ENCODE results near the gene NHSL2.

NHSL2 gene

DNA sequence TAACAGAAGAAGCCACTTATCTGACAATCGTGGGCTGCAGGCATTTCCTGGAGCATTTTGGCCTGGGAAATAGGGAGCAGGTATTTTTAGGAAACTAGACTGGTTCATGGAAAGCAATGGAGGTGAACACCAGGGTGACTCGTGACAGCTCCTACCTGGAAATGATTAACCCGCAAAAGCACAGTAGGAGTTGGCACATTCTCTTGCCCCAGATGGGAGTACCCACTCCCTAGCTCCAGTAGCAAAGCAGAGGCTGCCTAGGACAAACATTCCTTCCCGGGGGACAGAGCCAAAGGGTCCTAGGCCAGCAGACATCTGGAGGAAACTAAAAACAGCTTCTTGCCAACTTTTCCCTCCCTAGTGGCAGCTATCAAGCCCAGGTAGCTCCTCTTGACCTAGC is 192.1 kb downstream of the NHSL2 start:
- Histone ChIP-seq H2BK15ac (ENCODE audit: low read depth, poor library complexity, severe bottlenecking) (no peak overlapping the region), H3K14ac (ENCODE audit: low read length in 2 of 2) (no peak overlapping the region), H2BK5ac (ENCODE audit: low read depth, low read length, poor library complexity, severe bottlenecking) (no peak overlapping the region), H2BK12ac (ENCODE audit: low read length in 2 of 2) (no peak overlapping the region), H3K9me3 (ENCODE audit: control insufficient read depth, low read length) (no peaks in the 10 kb centered on the region), H3K36me3 (ENCODE audit: control insufficient read depth in 1 of 2, insufficient read depth in 2 of 2, low read depth in 1 of 2, low read length in 2 of 2) (no peaks in the 10 kb centered on the region), H3K4me1 (ENCODE audit: control insufficient read depth, insufficient read depth, low read depth, low read length) (peaks cover 15% of the 10 kb centered on the region), H4K8ac (ENCODE audit: low read length) (no peak overlapping the region), H4K91ac (ENCODE audit: low read length) (no peak overlapping the region), H3K79me1 (replicated peaks; ENCODE audit: low read length, poor library complexity, severe bottlenecking) (no peaks in the 10 kb centered on the region), H3K9ac (ENCODE audit: low read length) (no peak overlapping the region), H2AK5ac (ENCODE audit: low read length, severe bottlenecking) (no peak overlapping the region), H3K27ac (ENCODE audit: low read length, poor library complexity, severe bottlenecking) (no peak overlapping the region), H3K4ac (ENCODE audit: low read depth in 1 of 2, low read length in 2 of 2) (no peak overlapping the region), H3K23ac (ENCODE audit: low read length in 2 of 2) (no peak overlapping the region), H2BK120ac (ENCODE audit: low read depth, low read length) (no peak overlapping the region), H2AFZ (ENCODE audit: low read depth, low read length) (no peak overlapping the region), H3K4me2 (ENCODE audit: low read length, poor library complexity, severe bottlenecking) (no peak overlapping the region), H3K27me3 (ENCODE audit: control insufficient read depth in 1 of 2, insufficient read depth in 1 of 2, low read length in 2 of 2) (peaks cover 0 to 49% of the 10 kb centered on the region in 2 experiments), H3K4me3 (ENCODE audit: insufficient read depth in 1 of 2, low read depth in 1 of 2, low read length in 2 of 2) (no peak overlapping the region), H3K18ac (ENCODE audit: low read depth in 1 of 2, low read length in 2 of 2) (no peak overlapping the region)
- no peak for DNase-seq
- 94% methylated on average over 4 of the region's 4 CpGs for WGBS

- H3K14ac ChIP-seq (ENCODE audit: low read length in 2 of 2) = no peak overlapping the region
- no peak overlapping the region for H3K23ac ChIP-seq (ENCODE audit: low read length in 2 of 2)
- H3K9ac ChIP-seq (ENCODE audit: low read length) = no peak overlapping the region
- peaks cover 0 to 64% of the 10 kb centered on the region in 2 experiments for H3K27me3 ChIP-seq (ENCODE audit: control insufficient read depth in 1 of 2, insufficient read depth in 1 of 2, low read length in 2 of 2)
- WGBS = 100% methylated on average over 3 of the region's 6 CpGs
- no peak overlapping the region for H4K91ac ChIP-seq (ENCODE audit: low read length)
- DNase-seq = no peak
- no peak overlapping the region for H2BK5ac ChIP-seq (ENCODE audit: low read depth, low read length, poor library complexity, severe bottlenecking)
- H2AK5ac ChIP-seq (ENCODE audit: low read length, severe bottlenecking) = no peak overlapping the region
- H2BK15ac ChIP-seq (ENCODE audit: low read depth, poor library complexity, severe bottlenecking) = no peak overlapping the region
- no peak overlapping the region for H3K18ac ChIP-seq (ENCODE audit: low read depth in 1 of 2, low read length in 2 of 2)
- no peaks in the 10 kb centered on the region for H3K9me3 ChIP-seq (ENCODE audit: control insufficient read depth, low read length)
- no peaks in the 10 kb centered on the region for H3K79me1 ChIP-seq (replicated peaks; ENCODE audit: low read length, poor library complexity, severe bottlenecking)
- H3K4me1 ChIP-seq (ENCODE audit: control insufficient read depth, insufficient read depth, low read depth, low read length) = peaks cover 15% of the 10 kb centered on the region
- no peak overlapping the region for H4K8ac ChIP-seq (ENCODE audit: low read length)
- H2BK12ac ChIP-seq (ENCODE audit: low read length in 2 of 2) = no peak overlapping the region
- no peak overlapping the region for H3K4me2 ChIP-seq (ENCODE audit: low read length, poor library complexity, severe bottlenecking)
- no peak overlapping the region for H3K4ac ChIP-seq (ENCODE audit: low read depth in 1 of 2, low read length in 2 of 2)
- no peak overlapping the region for H2BK120ac ChIP-seq (ENCODE audit: low read depth, low read length)
- no peak overlapping the region for H3K27ac ChIP-seq (ENCODE audit: low read length, poor library complexity, severe bottlenecking)
- H2AFZ ChIP-seq (ENCODE audit: low read depth, low read length) = no peak overlapping the region
- no peak overlapping the region for H3K4me3 ChIP-seq (ENCODE audit: insufficient read depth in 1 of 2, low read depth in 1 of 2, low read length in 2 of 2)
- H3K36me3 ChIP-seq (ENCODE audit: control insufficient read depth in 1 of 2, insufficient read depth in 2 of 2, low read depth in 1 of 2, low read length in 2 of 2) = no peaks in the 10 kb centered on the region
Observed at GRCh38 chrX:72105436-72105835, 194.8 kb downstream of the NHSL2 start.

DNA sequence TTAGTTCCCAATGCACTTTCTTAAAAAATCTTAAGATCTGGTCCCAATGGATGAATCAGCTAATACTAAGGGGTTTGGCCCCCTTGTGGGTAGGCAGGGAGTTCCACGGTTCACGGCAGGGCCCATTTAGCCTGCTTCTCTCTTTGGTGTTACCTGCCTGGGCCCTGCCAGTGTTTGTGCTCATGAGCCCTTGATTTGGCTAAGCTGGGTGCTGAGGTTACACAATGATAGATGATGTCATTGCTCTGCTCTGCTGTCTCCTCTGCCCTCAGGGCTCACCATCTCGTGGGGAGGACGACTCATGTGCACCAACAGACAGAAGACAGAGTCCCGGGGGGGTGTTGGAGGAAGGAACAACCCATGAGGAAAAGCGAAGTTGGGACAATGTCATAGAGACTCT is 196.7 kb downstream of the NHSL2 start:
- no peak overlapping the region for H3K27ac ChIP-seq (ENCODE audit: low read length, poor library complexity, severe bottlenecking)
- no peak overlapping the region for H4K8ac ChIP-seq (ENCODE audit: low read length)
- no peaks in the 10 kb centered on the region for H3K9me3 ChIP-seq (ENCODE audit: control insufficient read depth, low read length)
- H3K4me3 ChIP-seq (ENCODE audit: insufficient read depth in 1 of 2, low read depth in 1 of 2, low read length in 2 of 2) = no peak overlapping the region
- H3K4me1 ChIP-seq (ENCODE audit: control insufficient read depth, insufficient read depth, low read depth, low read length) = peaks cover 6% of the 10 kb centered on the region
- H2BK120ac ChIP-seq (ENCODE audit: low read depth, low read length) = no peak overlapping the region
- no peak overlapping the region for H2BK15ac ChIP-seq (ENCODE audit: low read depth, poor library complexity, severe bottlenecking)
- no peak overlapping the region for H2BK12ac ChIP-seq (ENCODE audit: low read length in 2 of 2)
- no peaks in the 10 kb centered on the region for H3K36me3 ChIP-seq (ENCODE audit: control insufficient read depth in 1 of 2, insufficient read depth in 2 of 2, low read depth in 1 of 2, low read length in 2 of 2)
- no peak overlapping the region for H3K9ac ChIP-seq (ENCODE audit: low read length)
- H4K91ac ChIP-seq (ENCODE audit: low read length) = no peak overlapping the region
- H3K4me2 ChIP-seq (ENCODE audit: low read length, poor library complexity, severe bottlenecking) = no peak overlapping the region
- H3K23ac ChIP-seq (ENCODE audit: low read length in 2 of 2) = no peak overlapping the region
- no peaks in the 10 kb centered on the region for H3K79me1 ChIP-seq (replicated peaks; ENCODE audit: low read length, poor library complexity, severe bottlenecking)
- H2BK5ac ChIP-seq (ENCODE audit: low read depth, low read length, poor library complexity, severe bottlenecking) = no peak overlapping the region
- no peak overlapping the region for H3K18ac ChIP-seq (ENCODE audit: low read depth in 1 of 2, low read length in 2 of 2)
- H2AFZ ChIP-seq (ENCODE audit: low read depth, low read length) = no peak overlapping the region
- no peak overlapping the region for H3K14ac ChIP-seq (ENCODE audit: low read length in 2 of 2)
- peaks cover 0 to 69% of the 10 kb centered on the region in 2 experiments for H3K27me3 ChIP-seq (ENCODE audit: control insufficient read depth in 1 of 2, insufficient read depth in 1 of 2, low read length in 2 of 2)
- no peak overlapping the region for H2AK5ac ChIP-seq (ENCODE audit: low read length, severe bottlenecking)
- H3K4ac ChIP-seq (ENCODE audit: low read depth in 1 of 2, low read length in 2 of 2) = no peak overlapping the region
- 67% methylated on average over 6 of the region's 6 CpGs for WGBS
- peak; percentile 56 for DNase-seq

GRCh38 chrX:72107841-72108595 is 197.4 kb downstream of the NHSL2 start:
- Histone ChIP-seq H2BK15ac (ENCODE audit: low read depth, poor library complexity, severe bottlenecking) (no peak overlapping the region), H2AFZ (ENCODE audit: low read depth, low read length) (no peak overlapping the region), H2BK12ac (ENCODE audit: low read length in 2 of 2) (no peak overlapping the region), H3K9me3 (ENCODE audit: control insufficient read depth, low read length) (no peaks in the 10 kb centered on the region), H2BK120ac (ENCODE audit: low read depth, low read length) (no peak overlapping the region), H2BK5ac (ENCODE audit: low read depth, low read length, poor library complexity, severe bottlenecking) (no peak overlapping the region), H3K27me3 (ENCODE audit: control insufficient read depth in 1 of 2, insufficient read depth in 1 of 2, low read length in 2 of 2) (peaks cover 0 to 66% of the 10 kb centered on the region in 2 experiments), H3K23ac (ENCODE audit: low read length in 2 of 2) (no peak overlapping the region), H4K8ac (ENCODE audit: low read length) (no peak overlapping the region), H3K4me2 (ENCODE audit: low read length, poor library complexity, severe bottlenecking) (no peak overlapping the region), H4K91ac (ENCODE audit: low read length) (no peak overlapping the region), H3K9ac (ENCODE audit: low read length) (no peak overlapping the region), H3K4ac (ENCODE audit: low read depth in 1 of 2, low read length in 2 of 2) (no peak overlapping the region), H3K4me3 (ENCODE audit: insufficient read depth in 1 of 2, low read depth in 1 of 2, low read length in 2 of 2) (no peak overlapping the region), H3K36me3 (ENCODE audit: control insufficient read depth in 1 of 2, insufficient read depth in 2 of 2, low read depth in 1 of 2, low read length in 2 of 2) (no peaks in the 10 kb centered on the region), H3K4me1 (ENCODE audit: control insufficient read depth, insufficient read depth, low read depth, low read length) (peaks cover 2% of the 10 kb centered on the region), H3K27ac (ENCODE audit: low read length, poor library complexity, severe bottlenecking) (no peak overlapping the region), H2AK5ac (ENCODE audit: low read length, severe bottlenecking) (no peak overlapping the region), H3K79me1 (replicated peaks; ENCODE audit: low read length, poor library complexity, severe bottlenecking) (no peaks in the 10 kb centered on the region), H3K18ac (ENCODE audit: low read depth in 1 of 2, low read length in 2 of 2) (peak overlapping the region in 1 of 2 experiments; percentile 48), H3K14ac (ENCODE audit: low read length in 2 of 2) (no peak overlapping the region)
- no peak for DNase-seq
- 97% methylated on average over 11 of the region's 12 CpGs for WGBS

All from mesenchymal stem cell (in vitro differentiated cells and primary cell).